Measurements from ENCODE around the gene SCO2. TPM values are rescaled to one million over a fixed set of nuclear protein-coding genes. Genes with fewer than 3 reads are reported as not detected.

Gene SCO2
- total and polyA plus RNA-seq, 2 of the 13 experiments (the other 11 are each of a cell fraction or from before 2014, with no cell fraction given) = 0.32 to 3.7 TPM

GRCh38 chr22:50525104-50525857 is at the start of gene SCO2 (continued):
- TF ChIP-seq IKZF5 (CRISPR knock-in tag; IDR thresholded peaks at IDR 0.05) = 0 out of 2 replicates have a peak, but pooled peaks have one; percentile 45
- peak; percentile 74 for TF ChIP-seq THAP11 (CRISPR knock-in tag; IDR thresholded peaks at IDR 0.05)
- TF ChIP-seq MEF2D (CRISPR knock-in tag; IDR thresholded peaks at IDR 0.05) = no peak; the same call in 1 of the 2 replicates
- no peak; the same call in 1 of the 2 replicates for TF ChIP-seq ZNF784 (CRISPR knock-in tag; IDR thresholded peaks at IDR 0.05; ENCODE audit: borderline replicate concordance)
- TF ChIP-seq ZNF605 (CRISPR knock-in tag; IDR thresholded peaks at IDR 0.05) = peak; percentile 60; the same call in 1 of the 2 replicates
- no peak for TF ChIP-seq ZIK1 (CRISPR knock-in tag; IDR thresholded peaks at IDR 0.05; ENCODE audit: borderline replicate concordance, low read depth)
- TF ChIP-seq PTBP1 (IDR thresholded peaks at IDR 0.05; ENCODE audit: low read depth, low read length, poor library complexity, severe bottlenecking) = no peak
- TF ChIP-seq SIX1 (CRISPR knock-in tag; IDR thresholded peaks at IDR 0.05; ENCODE audit: borderline replicate concordance) = no peak
- peak; percentile 84 for TF ChIP-seq TFE3 (CRISPR knock-in tag; IDR thresholded peaks at IDR 0.05)
- no peak; the same call in 1 of the 2 replicates for TF ChIP-seq ZNF775 (CRISPR knock-in tag; IDR thresholded peaks at IDR 0.05; ENCODE audit: borderline replicate concordance)
- TF ChIP-seq RBM22 (optimal IDR thresholded peaks at IDR 0.05; ENCODE audit: low read length) = no peak
- TF ChIP-seq PAF1 (CRISPR knock-in tag; IDR thresholded peaks at IDR 0.05) = no peak
- peak; percentile 85 for TF ChIP-seq MYPOP (CRISPR knock-in tag; IDR thresholded peaks at IDR 0.05)
- TF ChIP-seq REPIN1 (CRISPR knock-in tag; IDR thresholded peaks at IDR 0.05; ENCODE audit: borderline replicate concordance, low read depth) = peak; percentile 71; the same call in 1 of the 2 replicates
- TF ChIP-seq CERS6 (CRISPR knock-in tag; IDR thresholded peaks at IDR 0.05) = no peak
- 0 out of 2 replicates have a peak, but pooled peaks have one; percentile 43 for TF ChIP-seq ZNF891 (CRISPR knock-in tag; IDR thresholded peaks at IDR 0.05)

All from HepG2 (cell line).